Ishikawa (cell line): Measurements from ENCODE around the gene MRPL14.

Experiments
- CEBPB ChIP-seq: IDR thresholded peaks from 2 replicates; pipeline ENCODE4 v1.6.1; 2012
- CREB1 ChIP-seq: IDR thresholded peaks from 2 replicates; pipeline ENCODE4 v1.6.1; 2012; ENCODE audit warnings: low read depth
- EGR1 ChIP-seq: IDR thresholded peaks from 2 replicates; pipeline ENCODE4 v1.6.1; 2012
- EP300 ChIP-seq: IDR thresholded peaks from 2 replicates; pipeline ENCODE4 v1.6.1; 2012; ENCODE audit warnings: borderline replicate concordance
- FOXM1 ChIP-seq: IDR thresholded peaks from 2 replicates; pipeline ENCODE4 v1.6.1; 2012; ENCODE audit warnings: low read depth, borderline replicate concordance
- NFIC ChIP-seq: IDR thresholded peaks from 2 replicates; pipeline ENCODE4 v1.6.1; 2012
- RAD21 ChIP-seq: IDR thresholded peaks from 2 replicates; pipeline ENCODE4 v1.6.1; 2012; ENCODE audit warnings: low read depth
- TAF1 ChIP-seq: IDR thresholded peaks from 2 replicates; pipeline ENCODE4 v1.6.1; 2012; ENCODE audit warnings: low read depth, mild to moderate bottlenecking
- TCF12 ChIP-seq: IDR thresholded peaks from 2 replicates; pipeline ENCODE4 v1.6.1; 2012; ENCODE audit warnings: low read depth
- TEAD4 ChIP-seq: IDR thresholded peaks from 2 replicates; pipeline ENCODE4 v1.6.1; 2012
- YY1 ChIP-seq: IDR thresholded peaks from 2 replicates; pipeline ENCODE4 v1.6.1; 2012; ENCODE audit warnings: low read depth
- ZBTB7A ChIP-seq: IDR thresholded peaks from 2 replicates; pipeline ENCODE4 v1.6.1; 2012; ENCODE audit warnings: low read depth
- TF ChIP-seq, protein P1 (sequence below): IDR thresholded peaks from 2 replicates; pipeline ENCODE4 v1.6.1; 2012
- TF ChIP-seq, protein P2 (sequence below): IDR thresholded peaks from 2 replicates; pipeline ENCODE4 v1.6.1; 2012
- TF ChIP-seq, protein P3 (sequence below): IDR thresholded peaks from 2 replicates; pipeline ENCODE4 v1.6.1; 2012; ENCODE audit warnings: low read depth, mild to moderate bottlenecking

MRPL14 gene

DNA sequence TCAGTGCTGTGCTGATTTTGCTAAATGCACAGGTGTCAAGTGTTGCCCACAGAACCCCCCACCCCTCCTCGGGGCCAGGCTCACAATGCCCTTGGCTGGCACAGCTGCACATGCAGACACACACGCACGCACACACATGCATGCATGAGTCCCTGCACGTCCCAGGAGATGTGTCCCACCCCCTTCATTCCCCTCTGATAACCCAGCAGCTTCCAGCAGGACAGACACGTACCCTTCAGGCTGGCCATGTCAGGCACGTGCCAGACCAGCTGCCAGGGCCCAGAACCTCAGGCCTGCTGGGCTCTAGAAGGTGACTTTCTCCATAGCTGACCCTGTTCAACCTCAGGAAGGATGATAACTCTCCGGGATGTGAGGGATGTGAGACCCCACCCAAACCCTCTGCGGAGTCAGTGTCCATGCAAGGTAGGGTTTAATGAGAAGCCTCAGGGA lies 44.4 kb downstream of the MRPL14 start:
- TF ChIP-seq, protein P1, sequence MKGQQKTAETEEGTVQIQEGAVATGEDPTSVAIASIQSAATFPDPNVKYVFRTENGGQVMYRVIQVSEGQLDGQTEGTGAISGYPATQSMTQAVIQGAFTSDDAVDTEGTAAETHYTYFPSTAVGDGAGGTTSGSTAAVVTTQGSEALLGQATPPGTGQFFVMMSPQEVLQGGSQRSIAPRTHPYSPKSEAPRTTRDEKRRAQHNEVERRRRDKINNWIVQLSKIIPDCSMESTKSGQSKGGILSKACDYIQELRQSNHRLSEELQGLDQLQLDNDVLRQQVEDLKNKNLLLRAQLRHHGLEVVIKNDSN = no peak
- TF ChIP-seq CREB1 (no peak), ZBTB7A (no peak), FOXM1 (no peak), EP300 (no peak), YY1 (no peak), TAF1 (no peak), NFIC (no peak), TCF12 (no peak), CEBPB (no peak), EGR1 (no peak), RAD21 (no peak), TEAD4 (no peak)
- TF ChIP-seq, protein P2, sequence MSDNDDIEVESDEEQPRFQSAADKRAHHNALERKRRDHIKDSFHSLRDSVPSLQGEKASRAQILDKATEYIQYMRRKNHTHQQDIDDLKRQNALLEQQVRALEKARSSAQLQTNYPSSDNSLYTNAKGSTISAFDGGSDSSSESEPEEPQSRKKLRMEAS = no peak
- TF ChIP-seq, protein P3, sequence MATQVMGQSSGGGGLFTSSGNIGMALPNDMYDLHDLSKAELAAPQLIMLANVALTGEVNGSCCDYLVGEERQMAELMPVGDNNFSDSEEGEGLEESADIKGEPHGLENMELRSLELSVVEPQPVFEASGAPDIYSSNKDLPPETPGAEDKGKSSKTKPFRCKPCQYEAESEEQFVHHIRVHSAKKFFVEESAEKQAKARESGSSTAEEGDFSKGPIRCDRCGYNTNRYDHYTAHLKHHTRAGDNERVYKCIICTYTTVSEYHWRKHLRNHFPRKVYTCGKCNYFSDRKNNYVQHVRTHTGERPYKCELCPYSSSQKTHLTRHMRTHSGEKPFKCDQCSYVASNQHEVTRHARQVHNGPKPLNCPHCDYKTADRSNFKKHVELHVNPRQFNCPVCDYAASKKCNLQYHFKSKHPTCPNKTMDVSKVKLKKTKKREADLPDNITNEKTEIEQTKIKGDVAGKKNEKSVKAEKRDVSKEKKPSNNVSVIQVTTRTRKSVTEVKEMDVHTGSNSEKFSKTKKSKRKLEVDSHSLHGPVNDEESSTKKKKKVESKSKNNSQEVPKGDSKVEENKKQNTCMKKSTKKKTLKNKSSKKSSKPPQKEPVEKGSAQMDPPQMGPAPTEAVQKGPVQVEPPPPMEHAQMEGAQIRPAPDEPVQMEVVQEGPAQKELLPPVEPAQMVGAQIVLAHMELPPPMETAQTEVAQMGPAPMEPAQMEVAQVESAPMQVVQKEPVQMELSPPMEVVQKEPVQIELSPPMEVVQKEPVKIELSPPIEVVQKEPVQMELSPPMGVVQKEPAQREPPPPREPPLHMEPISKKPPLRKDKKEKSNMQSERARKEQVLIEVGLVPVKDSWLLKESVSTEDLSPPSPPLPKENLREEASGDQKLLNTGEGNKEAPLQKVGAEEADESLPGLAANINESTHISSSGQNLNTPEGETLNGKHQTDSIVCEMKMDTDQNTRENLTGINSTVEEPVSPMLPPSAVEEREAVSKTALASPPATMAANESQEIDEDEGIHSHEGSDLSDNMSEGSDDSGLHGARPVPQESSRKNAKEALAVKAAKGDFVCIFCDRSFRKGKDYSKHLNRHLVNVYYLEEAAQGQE = no peak

DNA sequence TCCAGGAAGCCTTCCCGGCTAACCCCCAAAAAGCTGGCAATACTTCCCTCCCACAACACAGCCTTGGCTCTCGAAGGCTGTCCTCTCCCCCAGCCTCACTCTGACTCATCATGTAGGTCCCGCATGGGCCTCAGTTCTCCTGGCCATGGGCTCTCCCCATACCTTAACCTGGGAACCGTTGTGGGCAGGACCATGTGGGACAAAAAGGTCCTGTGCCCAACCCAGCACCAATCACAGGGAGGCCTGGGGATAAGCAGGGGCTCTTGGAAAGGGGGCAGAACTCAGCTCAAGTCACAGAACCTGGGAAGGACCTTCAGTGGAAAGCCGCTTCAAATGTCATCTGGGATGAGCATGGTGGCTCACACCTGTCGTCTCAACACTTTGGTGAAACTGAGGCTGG lies 45.5 kb downstream of the MRPL14 start:
- TF ChIP-seq, protein P1 = no peak
- no peak for TF ChIP-seq FOXM1
- TF ChIP-seq YY1 = no peak
- TF ChIP-seq, protein P3 = no peak
- TF ChIP-seq EP300 = no peak
- no peak for TF ChIP-seq NFIC
- TF ChIP-seq EGR1 = no peak
- no peak for TF ChIP-seq ZBTB7A
- TF ChIP-seq RAD21 = no peak
- no peak for TF ChIP-seq TAF1
- TF ChIP-seq TEAD4 = no peak
- TF ChIP-seq CREB1 = no peak
- TF ChIP-seq CEBPB = no peak

DNA sequence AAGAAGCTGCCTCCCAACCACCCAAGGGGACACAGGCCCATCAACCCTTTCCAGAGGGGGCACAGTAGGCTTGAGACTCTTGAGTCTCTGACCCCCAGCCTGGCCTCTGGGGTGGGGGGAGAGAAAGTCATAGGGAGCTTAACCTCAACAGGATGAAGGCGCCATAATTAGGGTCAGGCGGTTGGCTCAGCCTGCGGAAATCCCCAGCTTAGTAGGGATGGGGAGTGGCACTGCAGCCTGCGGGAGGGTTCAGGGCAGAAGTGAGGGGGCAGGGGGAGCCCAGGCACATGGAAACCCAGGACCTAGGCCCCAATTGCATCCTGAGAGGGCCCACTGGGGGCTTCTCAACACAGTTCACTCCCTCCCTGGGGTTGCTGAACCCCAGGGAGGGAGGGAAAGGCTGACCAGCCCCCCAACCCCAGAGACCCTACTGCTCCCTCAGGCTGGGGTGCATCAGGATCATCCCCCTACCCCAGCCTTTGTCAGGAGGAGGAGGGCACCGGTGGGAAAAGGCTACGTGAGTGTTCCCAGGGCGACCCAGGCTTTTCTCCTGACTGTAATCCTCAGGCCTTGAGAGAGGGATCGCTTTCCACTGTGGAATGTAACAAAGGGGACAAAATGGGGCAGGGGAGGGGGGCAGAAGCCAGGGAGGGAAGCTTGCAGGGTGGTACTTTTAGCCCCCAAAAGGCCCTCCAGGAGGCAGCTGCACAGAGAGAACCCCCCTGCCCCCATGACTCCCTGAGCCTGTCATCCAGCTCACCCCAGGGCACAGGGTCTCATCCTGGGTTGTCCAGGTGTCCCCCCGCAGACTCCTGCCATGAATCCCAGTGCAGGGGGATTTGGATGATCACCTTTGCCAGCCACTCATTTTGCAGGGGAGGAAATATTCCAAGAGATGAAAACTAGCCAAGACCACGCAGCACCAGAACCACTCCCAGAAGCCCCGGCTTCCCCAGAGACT lies 46.4 kb downstream of the MRPL14 start:
- no peak for TF ChIP-seq FOXM1
- no peak for TF ChIP-seq CREB1
- TF ChIP-seq CEBPB = no peak
- TF ChIP-seq EP300 = no peak
- TF ChIP-seq, protein P2 = no peak
- TF ChIP-seq, protein P3 = no peak
- TF ChIP-seq NFIC = no peak
- TF ChIP-seq TCF12 = no peak
- no peak for TF ChIP-seq ZBTB7A
- TF ChIP-seq TAF1 = no peak
- no peak for TF ChIP-seq EGR1

DNA sequence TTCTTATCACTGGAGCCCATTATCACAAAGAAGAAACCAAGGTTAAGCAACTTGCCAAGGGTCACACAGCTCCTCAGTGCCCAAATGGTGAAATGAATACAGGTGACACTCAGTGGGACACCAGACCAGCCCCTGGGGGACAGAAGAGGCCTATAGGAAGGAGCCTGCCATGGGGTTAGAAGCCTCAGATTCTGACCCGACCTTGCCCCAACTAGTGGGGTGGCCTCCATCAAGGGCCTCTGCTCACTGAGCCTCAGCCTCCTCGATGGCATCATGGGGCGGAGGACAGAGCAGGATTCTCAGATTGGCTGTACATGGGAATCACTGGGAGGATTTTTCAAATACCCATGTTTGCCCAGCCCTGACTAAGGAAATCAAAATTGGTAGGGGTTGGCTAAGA lies 47.6 kb downstream of the MRPL14 start:
- no peak for TF ChIP-seq TEAD4
- TF ChIP-seq NFIC = no peak
- TF ChIP-seq EGR1 = no peak
- TF ChIP-seq TAF1 = no peak
